Right atrium auricular region (tissue), 2 donors: Measurements from ENCODE around the gene CCDC184. TPM values are rescaled to one million over a fixed set of nuclear protein-coding genes. Genes with fewer than 3 reads are reported as not detected.

Experiments used
- DNase-seq: peaks from one replicate; pipeline ENCODE4 v3.0.0-alpha.2; 2019; ENCODE audit warnings: low spot score
- H3K27ac ChIP-seq, 2 donors: fragments of 200-600 bp; sonication (generic); 1 replicate in 1 of 2; 2 replicates in 1 of 2; pipeline ENCODE4 v1.5.1; 2016 to 2019
- H3K27me3 ChIP-seq, 2 donors: fragments of 200-600 bp; sonication (generic); one replicate each; pipeline versions ENCODE4 v1.5.1 to v1.6.0; 2017 to 2019
- H3K36me3 ChIP-seq: fragments of 200-600 bp; sonication (generic); one replicate; pipeline ENCODE4 v1.5.1; 2016
- H3K4me1 ChIP-seq, 2 donors: fragments of 200-600 bp; sonication (generic); one replicate each; pipeline versions ENCODE4 v1.5.1 to v1.6.0; 2017 to 2019
- H3K4me3 ChIP-seq, 2 donors: fragments of 200-600 bp; sonication (generic); 1 replicate in 1 of 2; 2 replicates in 1 of 2; pipeline ENCODE4 v1.5.1; 2017 to 2019; ENCODE audit warnings: mild to moderate bottlenecking in 1 of 2, moderate library complexity in 1 of 2
- H3K9me3 ChIP-seq, 2 donors: fragments of 200-600 bp; sonication (generic); one replicate each; pipeline ENCODE4 v1.5.1; 2019
- CTCF ChIP-seq, 2 donors: fragments of 200-600 bp; sonication (generic); IDR thresholded peaks; one replicate each; pipeline ENCODE4 v1.5.1; 2019; ENCODE audit warnings: antibody characterized with exemption in 2 of 2
- total RNA-seq, 2 donors: library from RNA; depleted of rRNA; stranded (reverse); fragments of >200 nt; gene quantifications; one replicate each; pipeline ENCODE4 v1.1.0, GENCODE V29; 2016

The CCDC184 gene
- total RNA-seq, 2 donors from 2014 or later, result 0.37 to 1.4 TPM

GRCh38 chr12:48180857-48181495 is 2.5 kb upstream of the CCDC184 start:
- no peaks in the 10 kb centered on the region for H3K36me3 ChIP-seq
- TF ChIP-seq CTCF (IDR thresholded peaks at IDR 0.05), result no peak
- no peak overlapping the region for H3K27ac ChIP-seq
- DNase-seq, result no peak
- peaks cover 0 to 12% of the 10 kb centered on the region in 2 donors for H3K27me3 ChIP-seq
- H3K4me3 ChIP-seq, result no peak overlapping the region
- H3K9me3 ChIP-seq, result no peaks in the 10 kb centered on the region
- H3K4me1 ChIP-seq, result peaks cover 0 to 25% of the 10 kb centered on the region in 2 donors

- H3K27me3 ChIP-seq, result peaks cover 0 to 12% of the 10 kb centered on the region in 2 donors
- peak overlapping the region; percentile 38 to 64 for H3K27ac ChIP-seq
- TF ChIP-seq CTCF (IDR thresholded peaks at IDR 0.05), result no peak
- H3K4me3 ChIP-seq, result peak overlapping the region; percentile 42 to 67
- DNase-seq, result no peak
- no peaks in the 10 kb centered on the region for H3K36me3 ChIP-seq
- H3K9me3 ChIP-seq, result no peaks in the 10 kb centered on the region
- peaks cover 0 to 25% of the 10 kb centered on the region in 2 donors for H3K4me1 ChIP-seq
These were observed 813 bp upstream of the CCDC184 start for GRCh38 chr12:48182631-48183030.

GRCh38 chr12:48183876-48184548 is 568 bp downstream of the CCDC184 start:
- no peak for DNase-seq
- H3K4me3 ChIP-seq, result peak overlapping the region; percentile 42 to 67
- no peaks in the 10 kb centered on the region for H3K9me3 ChIP-seq
- no peaks in the 10 kb centered on the region for H3K36me3 ChIP-seq
- peaks cover 0 to 25% of the 10 kb centered on the region in 2 donors for H3K4me1 ChIP-seq
- peak overlapping the region; percentile 38 to 64 for H3K27ac ChIP-seq
- TF ChIP-seq CTCF (IDR thresholded peaks at IDR 0.05), result no peak
- H3K27me3 ChIP-seq, result peaks cover 0 to 12% of the 10 kb centered on the region in 2 donors

- H3K9me3 ChIP-seq, result no peaks in the 10 kb centered on the region
- no peak overlapping the region for H3K27ac ChIP-seq
- H3K4me3 ChIP-seq, result peak overlapping the region; percentile 42 to 67
- H3K36me3 ChIP-seq, result no peaks in the 10 kb centered on the region
- TF ChIP-seq CTCF (IDR thresholded peaks at IDR 0.05), result no peak
- H3K4me1 ChIP-seq, result peaks cover 0 to 25% of the 10 kb centered on the region in 2 donors
- peaks cover 0 to 12% of the 10 kb centered on the region in 2 donors for H3K27me3 ChIP-seq
- no peak for DNase-seq
These were observed 1.1 kb downstream of the CCDC184 start for GRCh38 chr12:48184549-48184922.

GRCh38 chr12:48185181-48185919 is 1.9 kb downstream of the CCDC184 start:
- Histone ChIP-seq H3K36me3 (no peaks in the 10 kb centered on the region), H3K27ac (no peak overlapping the region), H3K9me3 (no peaks in the 10 kb centered on the region), H3K4me3 (no peak overlapping the region), H3K27me3 (peaks cover 0 to 12% of the 10 kb centered on the region in 2 donors), H3K4me1 (peaks cover 0 to 25% of the 10 kb centered on the region in 2 donors)
- no peak for TF ChIP-seq CTCF (IDR thresholded peaks at IDR 0.05)
- no peak for DNase-seq
